Stomach (tissue), 9 donors: ENCODE measurements around the gene CEMIP. TPM values are rescaled to one million over a fixed set of nuclear protein-coding genes. Genes with fewer than 3 reads are reported as not detected.

Experiments used
- DNase-seq, 2 donors: peaks; one replicate each; pipeline versions ENCODE4 v3.0.0 to v3.0.0-alpha.2; 2013 to 2019
- H3K27ac ChIP-seq, 5 donors: fragments of 200-600 bp in 4 of 5; sonication (generic) in 4 of 5; one replicate each; pipeline ENCODE4 v1.5.1; 2013 to 2019; ENCODE audit warnings: mild to moderate bottlenecking in 1 of 5, moderate library complexity in 1 of 5
- H3K27me3 ChIP-seq, 3 donors: fragments of 200-600 bp; sonication (generic); one replicate each; pipeline ENCODE4 v1.5.1; 2017 to 2019; ENCODE audit warnings: mixed run types in 1 of 3
- H3K36me3 ChIP-seq, 4 donors: fragments of 200-600 bp; sonication (generic); 1 replicate in 3 of 4; 2 replicates in 1 of 4; pipeline ENCODE4 v1.5.1; 2016 to 2019
- H3K4me1 ChIP-seq, 4 donors: fragments of 200-600 bp; sonication (generic); one replicate each; pipeline ENCODE4 v1.5.1; 2016 to 2019
- H3K4me3 ChIP-seq, 4 donors: fragments of 200-600 bp; sonication (generic) in 3 of 4; one replicate each; pipeline ENCODE4 v1.5.1; 2016 to 2019; ENCODE audit warnings: mild to moderate bottlenecking in 1 of 4
- H3K9me3 ChIP-seq, 4 donors: fragments of 200-600 bp; sonication (generic); one replicate each; pipeline ENCODE4 v1.5.1; 2016 to 2019
- EP300 ChIP-seq: sonication (generic); formaldehyde crosslinking; IDR thresholded peaks from one replicate; pipeline ENCODE4 v1.6.1; 2017; ENCODE audit warnings: antibody characterized with exemption
- POLR2A ChIP-seq, 4 donors: fragments of 450-650 bp; IDR thresholded peaks; one replicate each; pipeline ENCODE4 v1.6.1; 2016; ENCODE audit warnings: antibody characterized with exemption in 4 of 4, control low read depth in 2 of 4, mild to moderate bottlenecking in 1 of 4, moderate library complexity in 1 of 4
- POLR2AphosphoS5 ChIP-seq, 3 donors: sonication (generic); formaldehyde crosslinking; IDR thresholded peaks; one replicate each; pipeline ENCODE4 v1.6.1; 2016; ENCODE audit warnings: antibody characterized with exemption in 3 of 3
- WGBS, 5 donors: extraction: QIAGEN DNeasy Blood & Tissue Kit in 3 of 5; methylation state at CpG; one replicate each; pipeline versions ENCODE4 v1.1.5 to v1.1.7; 2013 to 2018; 5-methylcytosine and 5-hydroxymethylcytosine counted together
- intact Hi-C: fragments of 100-400 bp; cut with DNase I; formaldehyde crosslinking; loops from one replicate; pipeline ENCODE4 v1.15.1; 2023; ENCODE audit warnings: low total_unique reads
- polyA plus RNA-seq, 3 donors: library from polyadenylated mRNA; stranded (reverse); fragments of 200-250 nt; gene quantifications; one replicate each; pipeline ENCODE4 v1.2.3, GENCODE V29; 2013
- total RNA-seq, 5 donors: library from RNA; depleted of rRNA; stranded (reverse); fragments of >200 nt; gene quantifications; one replicate each; pipeline versions ENCODE4 v1.1.0 to v1.2.3, GENCODE V29; 2014 to 2016
- TF ChIP-seq, protein P1 (sequence below), 7 experiments: fragments of 450-650 bp in 4 of 7; fragments of 200-600 bp in 3 of 7; sonication (generic) in 3 of 7; IDR thresholded peaks; one replicate each; pipeline ENCODE4 v1.5.1; 2016 to 2019; ENCODE audit warnings: antibody characterized with exemption in 7 of 7, control low read depth in 2 of 7, mild to moderate bottlenecking in 1 of 7
- donor health status: healthy with polysubstance abuse.
- donor health status: Bipolar disorder and iron deficiency.
- donor health status: healthy.

The CEMIP gene
- total and polyA plus RNA-seq, 8 donors = 0.53 to 2.6 (median 1.4) TPM; not detected in 4

DNA sequence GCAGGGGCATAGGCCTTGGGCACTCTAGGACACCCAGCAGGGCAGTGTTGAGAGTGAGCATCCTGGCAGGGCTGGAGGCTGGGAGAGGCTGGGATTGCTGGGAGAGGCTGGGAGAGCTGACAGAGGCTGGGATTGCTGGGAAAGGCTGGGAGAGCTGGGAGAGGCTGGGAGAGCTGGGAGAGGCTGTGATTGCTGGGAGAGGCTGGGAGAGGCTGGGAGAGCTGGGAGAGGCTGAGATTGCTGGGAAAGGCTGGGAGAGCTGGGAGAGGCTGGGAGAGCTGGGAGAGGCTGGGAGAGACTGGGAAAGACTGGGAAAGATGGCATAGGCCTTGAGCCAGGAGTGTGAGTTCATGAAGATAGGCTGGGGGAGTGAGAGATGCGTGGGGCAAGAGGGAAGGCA is 132.7 kb downstream of the CEMIP start:
- no peak overlapping the region for H3K27ac ChIP-seq
- H3K9me3 ChIP-seq = peaks cover 0 to 10% (median 5%) of the 10 kb centered on the region in 4 donors
- H3K36me3 ChIP-seq = peaks cover 0 to 42% (median 25%) of the 10 kb centered on the region in 4 donors
- no peaks in the 10 kb centered on the region for H3K27me3 ChIP-seq
- H3K4me1 ChIP-seq = no peaks in the 10 kb centered on the region
- intact Hi-C loops = no loop called here
- no peak overlapping the region for H3K4me3 ChIP-seq
- 82 to 100% (median 93%) methylated on average over 1 of the region's 1 CpG for WGBS, 5 donors
- TF ChIP-seq POLR2A (IDR thresholded peaks at IDR 0.05) = no peak
- TF ChIP-seq EP300 = no peak
- TF ChIP-seq, protein P1, sequence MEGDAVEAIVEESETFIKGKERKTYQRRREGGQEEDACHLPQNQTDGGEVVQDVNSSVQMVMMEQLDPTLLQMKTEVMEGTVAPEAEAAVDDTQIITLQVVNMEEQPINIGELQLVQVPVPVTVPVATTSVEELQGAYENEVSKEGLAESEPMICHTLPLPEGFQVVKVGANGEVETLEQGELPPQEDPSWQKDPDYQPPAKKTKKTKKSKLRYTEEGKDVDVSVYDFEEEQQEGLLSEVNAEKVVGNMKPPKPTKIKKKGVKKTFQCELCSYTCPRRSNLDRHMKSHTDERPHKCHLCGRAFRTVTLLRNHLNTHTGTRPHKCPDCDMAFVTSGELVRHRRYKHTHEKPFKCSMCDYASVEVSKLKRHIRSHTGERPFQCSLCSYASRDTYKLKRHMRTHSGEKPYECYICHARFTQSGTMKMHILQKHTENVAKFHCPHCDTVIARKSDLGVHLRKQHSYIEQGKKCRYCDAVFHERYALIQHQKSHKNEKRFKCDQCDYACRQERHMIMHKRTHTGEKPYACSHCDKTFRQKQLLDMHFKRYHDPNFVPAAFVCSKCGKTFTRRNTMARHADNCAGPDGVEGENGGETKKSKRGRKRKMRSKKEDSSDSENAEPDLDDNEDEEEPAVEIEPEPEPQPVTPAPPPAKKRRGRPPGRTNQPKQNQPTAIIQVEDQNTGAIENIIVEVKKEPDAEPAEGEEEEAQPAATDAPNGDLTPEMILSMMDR (IDR thresholded peaks at IDR 0.05) = no peak
- no peak for DNase-seq

DNA sequence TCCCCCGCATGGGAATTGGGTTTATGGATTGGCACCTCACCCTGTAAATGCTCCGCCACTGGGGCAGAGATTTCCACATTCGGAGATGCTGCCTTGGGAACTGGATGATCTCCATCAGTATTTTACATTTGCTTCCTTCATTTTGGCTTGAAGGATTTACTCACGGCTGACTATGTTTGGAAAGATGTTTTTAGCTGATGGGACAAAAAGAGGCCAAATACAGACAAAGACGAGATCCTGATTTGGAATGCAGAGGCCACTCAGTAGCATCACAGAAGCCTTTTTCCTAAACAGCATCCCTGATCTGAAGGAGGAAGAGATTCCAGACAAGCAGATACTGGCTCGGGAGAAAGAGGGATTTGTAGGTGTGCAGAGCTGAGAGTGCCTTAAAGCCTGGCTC is 133.5 kb downstream of the CEMIP start:
- no peak overlapping the region for H3K27ac ChIP-seq
- H3K36me3 ChIP-seq = peaks cover 0 to 34% (median 23%) of the 10 kb centered on the region in 4 donors
- 85 to 92% (median 91%) methylated on average over 6 of the region's 6 CpGs for WGBS, 5 donors
- no peak overlapping the region for H3K4me3 ChIP-seq
- no peak for DNase-seq
- no peaks in the 10 kb centered on the region for H3K27me3 ChIP-seq
- H3K4me1 ChIP-seq = no peaks in the 10 kb centered on the region
- TF ChIP-seq POLR2A (IDR thresholded peaks at IDR 0.05) (no peak), EP300 (no peak), POLR2AphosphoS5 (IDR thresholded peaks at IDR 0.05) (no peak)
- TF ChIP-seq, protein P1 (IDR thresholded peaks at IDR 0.05) = no peak
- intact Hi-C loops = no loop called here
- peaks cover 0 to 10% (median 5%) of the 10 kb centered on the region in 4 donors for H3K9me3 ChIP-seq

DNA sequence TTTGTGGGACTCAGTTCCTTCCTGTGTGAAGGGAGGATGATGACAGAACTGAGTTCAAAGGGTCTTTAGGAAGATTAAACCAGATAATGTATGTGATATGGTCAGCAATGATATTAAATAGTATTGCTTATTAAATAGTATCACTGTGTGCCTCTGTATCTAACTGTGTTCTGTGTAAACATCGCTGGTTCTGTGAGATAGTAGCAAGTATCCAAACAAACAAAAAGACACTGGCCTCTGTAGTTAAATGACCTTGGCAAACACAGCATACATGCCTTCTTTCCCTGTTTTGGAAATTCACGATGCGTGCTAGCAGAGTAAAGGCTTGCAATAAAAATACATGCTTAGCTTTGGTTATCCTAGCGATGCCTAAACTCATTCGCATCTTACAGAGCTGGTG is 134.4 kb downstream of the CEMIP start:
- Histone ChIP-seq H3K4me1 (no peaks in the 10 kb centered on the region), H3K27ac (no peak overlapping the region), H3K27me3 (no peaks in the 10 kb centered on the region), H3K9me3 (peaks cover 0 to 10% (median 5%) of the 10 kb centered on the region in 4 donors), H3K4me3 (no peak overlapping the region), H3K36me3 (peaks cover 0 to 26% (median 20%) of the 10 kb centered on the region in 4 donors)
- intact Hi-C loops = no loop called here
- no peak for DNase-seq
- 84 to 90% (median 86%) methylated on average over 5 of the region's 5 CpGs for WGBS, 5 donors
- TF ChIP-seq POLR2AphosphoS5 (IDR thresholded peaks at IDR 0.05) (no peak), EP300 (no peak), POLR2A (IDR thresholded peaks at IDR 0.05) (no peak)
- TF ChIP-seq, protein P1 (IDR thresholded peaks at IDR 0.05) = no peak

DNA sequence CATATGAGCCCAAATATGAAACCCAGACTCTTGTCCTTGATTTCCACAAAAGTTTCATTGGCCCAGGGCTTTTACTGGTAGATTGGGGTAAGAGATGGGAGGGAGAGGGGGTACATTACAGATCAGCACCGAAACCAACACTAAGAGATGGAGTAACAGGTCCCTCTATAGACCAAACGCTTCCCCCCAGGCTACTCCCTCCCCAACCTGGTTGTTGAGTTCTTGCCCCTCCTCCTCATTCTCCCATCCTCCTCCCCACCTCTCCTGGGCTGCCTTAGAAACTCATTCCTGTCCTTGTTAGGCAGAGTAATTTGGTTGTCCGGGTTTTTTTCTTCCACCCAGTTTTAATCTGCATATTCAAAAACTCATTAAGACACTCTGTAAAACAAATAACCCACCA is 136.3 kb downstream of the CEMIP start:
- TF ChIP-seq EP300 = no peak
- no peak for TF ChIP-seq POLR2A (IDR thresholded peaks at IDR 0.05)
- TF ChIP-seq, protein P1 (IDR thresholded peaks at IDR 0.05) = no peak
- H3K27me3 ChIP-seq = no peaks in the 10 kb centered on the region
- H3K27ac ChIP-seq = no peak overlapping the region
- H3K9me3 ChIP-seq = no peaks in the 10 kb centered on the region
- peaks cover 0 to 6% (median 4%) of the 10 kb centered on the region in 4 donors for H3K36me3 ChIP-seq
- no peaks in the 10 kb centered on the region for H3K4me1 ChIP-seq
- WGBS, 5 donors = 61 to 75% (median 69%) methylated on average over 3 of the region's 3 CpGs
- no peak overlapping the region for H3K4me3 ChIP-seq
- DNase-seq = no peak
- intact Hi-C loops = no loop called here
